Stimulated activated CD8-positive, alpha-beta memory T cell treated with anti-CD3 and anti-CD28 coated beads, Interleukin-2, amount 100 ng/mL, for 1 hour (primary cell): Measurements from ENCODE around the gene MORN5.

Experiments used
- DNase-seq, 2 donors: peaks; one replicate each; pipeline ENCODE4 v3.0.0-alpha.2; 2020; ENCODE audit warnings: low read depth in 2 of 2

Gene MORN5

DNA sequence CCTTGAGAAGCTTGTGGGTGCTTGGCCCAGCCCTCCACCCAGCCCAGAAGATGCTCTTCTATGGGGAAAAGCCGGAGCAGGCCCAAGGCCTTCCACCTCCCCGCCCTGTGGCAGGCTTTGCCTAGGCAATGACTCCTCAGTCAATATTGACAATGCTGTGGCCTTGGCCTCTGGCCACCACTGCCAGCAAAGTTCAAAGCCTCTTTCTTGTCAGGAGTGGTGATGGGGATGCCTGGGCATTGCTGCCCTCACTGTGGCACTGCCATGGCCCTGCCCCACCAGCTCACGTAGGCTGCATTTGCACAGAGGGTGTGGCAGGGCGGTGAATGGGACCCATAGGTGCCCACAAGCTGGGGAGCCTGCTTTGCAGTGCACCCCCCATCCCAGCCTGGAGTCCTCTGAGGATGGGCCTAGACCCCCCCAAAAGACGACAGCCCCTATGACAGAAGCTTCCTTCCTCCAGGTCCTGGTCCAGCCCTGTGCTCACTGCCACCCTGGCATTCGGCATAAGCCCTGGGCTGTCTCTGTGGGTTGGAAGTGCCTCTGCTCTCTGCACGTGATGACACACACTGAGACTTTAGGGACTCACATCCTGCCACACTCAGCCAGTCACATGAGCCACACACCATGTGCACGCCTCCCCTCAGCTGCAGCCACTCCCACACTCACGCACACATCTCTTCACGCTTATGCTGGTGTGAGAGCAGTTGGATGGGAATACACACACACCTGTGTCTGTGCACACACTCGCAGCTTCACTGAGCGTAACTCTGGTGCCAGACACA, 31.1 kb downstream of the MORN5 start:
- no peak for DNase-seq

DNA sequence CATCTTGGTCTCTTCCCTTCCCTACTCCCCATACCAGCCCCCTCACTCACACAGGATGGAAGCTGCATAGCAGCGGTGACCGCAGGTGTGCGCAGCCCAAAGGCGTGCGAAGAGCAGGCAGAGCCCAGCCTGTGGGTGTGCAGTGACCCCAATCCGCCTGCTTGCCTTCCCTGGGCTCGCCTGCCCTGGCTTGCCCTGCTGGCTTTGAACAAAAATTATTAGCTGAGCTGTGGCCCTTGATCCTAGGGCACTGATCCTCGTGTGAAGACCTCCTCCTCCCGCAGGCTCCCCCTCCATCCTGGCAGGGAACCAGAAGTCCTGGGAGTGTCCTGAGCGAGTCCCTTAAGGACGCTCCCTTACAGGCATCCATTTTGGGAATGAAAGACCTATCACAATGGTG, 31.9 kb downstream of the MORN5 start:
- DNase-seq: no peak

DNA sequence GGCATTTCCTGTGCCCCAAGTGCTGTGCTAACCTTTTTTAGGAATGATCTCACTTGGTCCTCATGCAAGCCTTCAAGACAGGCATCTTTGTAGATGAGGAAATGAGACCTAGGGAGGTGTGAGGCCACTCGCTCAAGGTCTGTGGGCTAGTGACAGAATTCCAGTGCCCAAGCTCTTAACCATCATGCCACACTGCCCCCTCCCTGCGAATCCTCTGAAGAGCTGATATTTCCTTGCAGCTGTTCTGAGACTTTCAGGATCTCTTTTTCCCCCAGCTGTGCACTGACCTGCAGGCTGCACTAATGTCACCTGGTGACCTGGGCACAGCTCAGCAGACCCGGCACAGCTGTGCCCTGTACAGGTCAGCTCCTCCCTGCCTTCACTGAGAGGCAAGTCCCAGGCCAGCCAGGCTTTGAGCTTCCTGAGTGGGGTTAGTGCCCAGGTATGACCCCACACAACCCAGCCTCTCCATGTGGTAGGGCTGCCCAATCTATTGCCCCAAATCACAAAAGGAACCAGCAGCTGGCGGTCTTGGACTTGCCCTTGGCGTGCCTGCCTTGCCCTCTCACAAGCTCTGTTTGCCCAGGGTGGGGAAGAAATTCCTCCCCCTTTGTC, 32.7 kb downstream of the MORN5 start:
- DNase-seq: no peak

DNA sequence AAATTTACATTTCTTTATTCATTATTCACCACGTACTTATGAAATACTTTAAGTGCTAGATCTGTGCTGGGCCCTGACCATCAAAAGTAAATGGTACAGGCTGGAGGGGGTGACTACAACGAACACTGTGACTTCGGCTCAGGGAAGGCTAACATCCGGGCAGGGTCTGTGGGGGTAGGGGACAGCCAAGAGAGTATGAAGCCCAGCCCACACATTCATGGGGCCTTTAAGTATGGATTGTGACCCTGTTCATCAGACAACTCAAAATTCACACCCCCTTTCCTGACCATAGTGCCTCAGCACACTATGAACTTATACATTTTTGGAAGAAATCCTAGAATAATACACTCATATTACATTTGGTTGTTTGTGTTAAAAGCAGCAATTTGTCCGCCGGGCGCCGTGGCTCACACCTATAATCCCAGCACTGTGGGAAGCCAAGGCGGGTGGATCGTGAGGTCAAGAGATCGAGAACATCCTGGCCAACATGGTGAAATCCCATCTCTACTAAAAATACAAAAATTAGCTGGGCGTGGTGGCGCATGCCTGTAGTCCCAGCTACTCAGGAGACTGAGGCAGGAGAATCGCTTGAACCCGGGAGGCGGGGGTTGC, 33.3 kb downstream of the MORN5 start:
- no peak for DNase-seq

DNA sequence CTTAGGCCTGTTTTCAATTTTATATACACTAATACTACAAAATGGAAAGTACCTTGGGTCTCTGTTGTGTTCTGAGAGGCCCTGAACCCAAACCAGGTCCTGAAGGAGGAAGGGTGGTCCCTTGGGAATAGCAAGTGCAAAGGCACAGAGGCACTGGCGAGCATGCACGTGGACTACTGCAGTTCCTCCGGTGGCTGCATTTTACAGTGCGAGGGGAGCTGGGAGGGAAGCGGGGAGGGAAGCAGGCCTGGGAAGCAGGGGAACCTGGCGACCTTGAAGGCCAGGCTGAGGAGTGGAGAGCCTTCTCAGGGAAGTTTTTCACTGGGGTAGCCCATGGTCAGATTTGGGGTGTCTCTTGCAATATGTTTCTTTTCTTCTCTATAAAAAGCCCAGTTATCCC, 33.9 kb downstream of the MORN5 start:
- DNase-seq: no peak

DNA sequence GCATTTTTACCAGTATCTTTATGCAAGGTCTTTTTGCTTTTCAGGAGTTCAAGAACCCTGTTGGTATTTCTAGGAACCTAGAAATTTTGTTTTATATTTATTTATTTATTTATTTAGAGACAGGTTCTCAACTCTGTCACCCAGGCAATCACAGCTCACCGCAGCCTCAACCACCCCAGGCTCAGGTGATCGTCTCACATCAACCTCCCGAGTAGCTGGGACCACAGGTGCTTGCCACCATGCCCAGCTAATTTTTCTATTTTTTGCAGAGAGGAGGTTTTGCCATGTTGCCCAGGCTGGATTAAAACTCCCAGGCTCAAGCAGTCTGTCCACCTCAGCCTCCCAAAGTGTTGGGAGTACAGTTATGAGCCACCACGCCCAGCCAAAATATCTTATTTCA, 36.2 kb downstream of the MORN5 start:
- DNase-seq: no peak

DNA sequence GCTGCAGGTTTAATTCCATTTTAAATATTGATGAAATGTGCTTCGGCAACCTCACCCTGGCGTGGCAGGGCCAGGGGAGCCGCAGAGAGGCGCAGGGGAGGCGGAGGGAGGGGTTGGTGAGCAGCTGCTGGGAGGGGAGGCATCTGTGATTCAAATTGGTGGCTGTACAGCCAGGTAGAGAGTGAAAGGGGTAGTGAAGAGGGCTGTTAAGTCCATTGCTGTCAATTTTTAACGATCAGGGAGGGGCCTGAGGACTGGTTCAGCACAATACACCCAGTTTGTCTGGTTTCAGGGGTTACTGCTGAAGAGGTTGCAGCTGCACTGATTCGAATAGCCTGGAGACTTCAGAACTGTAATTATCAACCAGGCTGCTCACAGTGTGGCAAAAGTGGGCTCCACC, 37.7 kb downstream of the MORN5 start:
- no peak for DNase-seq

DNA sequence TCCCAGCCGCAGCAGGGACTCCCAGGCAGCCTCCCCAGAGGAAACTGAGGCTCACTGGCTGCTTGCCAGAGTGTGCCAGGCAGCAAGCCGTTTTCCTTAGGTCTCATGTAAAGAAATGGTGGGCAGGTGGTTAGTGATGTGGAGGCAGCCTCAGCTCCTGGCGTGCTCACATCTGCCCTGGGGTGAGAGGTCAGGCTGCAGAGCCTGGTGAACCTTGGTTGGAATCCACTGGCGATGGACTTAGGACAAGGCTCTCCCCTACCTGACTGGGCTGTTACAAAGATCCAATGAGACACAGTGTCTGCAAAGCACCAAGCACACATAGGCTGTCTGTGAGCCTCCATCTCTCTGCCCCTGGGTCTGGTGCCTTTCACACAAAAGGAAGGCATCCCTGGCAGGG, 38.2 kb downstream of the MORN5 start:
- DNase-seq: no peak

DNA sequence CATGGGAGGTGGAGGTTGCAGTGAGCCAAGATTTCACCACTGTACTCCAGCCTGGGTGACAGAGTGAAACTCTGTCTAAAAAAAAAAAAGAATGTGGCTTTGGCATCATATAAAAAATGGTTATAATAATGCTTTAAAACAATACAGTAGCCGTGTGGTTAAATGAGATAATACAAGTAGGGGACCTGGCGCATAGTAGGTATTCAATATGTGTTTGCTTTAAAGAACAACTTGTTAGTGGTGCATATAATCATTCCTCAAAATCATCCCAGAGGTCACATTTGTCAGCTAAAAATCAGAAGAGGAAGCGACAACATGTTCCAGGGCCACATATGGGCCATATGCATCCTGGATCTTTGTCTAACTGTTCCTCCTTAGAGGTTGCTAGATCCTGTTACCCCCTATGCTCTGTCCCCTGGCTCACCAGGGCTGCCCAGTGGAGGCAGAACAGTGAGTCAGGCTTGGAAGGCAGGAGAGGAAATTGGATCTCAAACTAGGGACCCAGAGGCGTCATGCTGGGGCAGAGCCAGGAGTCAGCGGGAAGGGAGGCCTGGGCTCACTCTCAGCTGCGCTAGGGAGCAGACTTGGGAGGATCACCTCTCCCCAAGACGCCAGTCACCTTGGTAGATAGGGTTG, 41.4 kb downstream of the MORN5 start:
- no peak for DNase-seq

DNA sequence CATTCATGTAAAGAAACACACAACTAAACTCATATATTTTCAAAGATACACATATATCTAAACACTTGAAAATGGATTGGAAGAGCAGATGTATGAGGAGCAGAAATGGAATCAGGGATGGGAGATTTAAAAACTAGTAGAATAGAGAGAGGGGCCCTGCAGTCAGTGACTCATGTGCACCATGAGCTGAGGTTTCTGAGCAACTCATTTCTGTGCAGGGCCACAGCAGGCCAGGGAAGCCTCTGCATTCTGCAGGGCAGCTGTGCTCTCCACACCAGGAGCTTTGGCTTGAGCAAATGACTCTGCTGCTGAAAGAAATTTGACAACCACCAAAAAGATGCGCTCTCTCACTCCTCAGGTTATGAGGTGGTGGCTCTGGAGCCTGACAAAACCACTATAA, 41.9 kb downstream of the MORN5 start:
- DNase-seq: no peak

DNA sequence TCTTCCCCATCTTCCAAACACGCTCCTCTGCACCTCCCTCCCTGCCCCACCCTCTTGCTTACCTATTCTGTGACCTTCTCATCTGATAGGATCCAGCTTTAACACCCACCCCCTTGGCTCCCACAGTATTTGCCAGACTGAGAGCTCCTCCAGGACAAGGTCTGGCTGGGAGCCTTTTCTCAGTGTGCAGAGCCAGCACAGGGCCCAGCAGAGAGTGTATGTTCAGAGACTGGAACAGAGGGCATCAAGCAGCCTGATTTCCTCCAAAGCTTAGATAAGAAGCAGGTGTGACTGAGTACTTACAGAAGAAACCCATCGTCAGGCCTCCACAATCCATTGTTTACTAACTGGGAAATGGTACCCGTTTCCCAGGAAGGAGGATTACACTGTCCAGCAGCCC, 42.4 kb downstream of the MORN5 start:
- DNase-seq: no peak

DNA sequence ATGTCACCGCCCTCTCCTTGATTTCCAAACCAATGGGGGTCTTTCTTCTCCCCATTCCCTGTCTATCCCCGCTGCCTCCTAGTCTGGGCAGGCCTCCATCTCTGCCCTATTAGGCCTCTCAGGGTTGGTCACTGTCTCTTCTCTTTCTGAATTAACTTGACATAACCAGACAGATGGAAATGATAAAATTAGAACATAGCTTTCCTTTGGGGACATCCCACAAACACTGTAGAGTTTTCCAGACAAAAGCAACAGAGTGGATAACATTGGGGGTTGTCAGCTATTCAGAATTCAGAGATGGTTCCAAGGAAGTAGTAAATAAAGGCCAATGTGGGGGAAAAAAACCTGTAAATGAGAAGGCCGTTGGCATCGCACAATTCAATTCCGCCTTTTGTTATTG, 44.3 kb downstream of the MORN5 start:
- DNase-seq: no peak

DNA sequence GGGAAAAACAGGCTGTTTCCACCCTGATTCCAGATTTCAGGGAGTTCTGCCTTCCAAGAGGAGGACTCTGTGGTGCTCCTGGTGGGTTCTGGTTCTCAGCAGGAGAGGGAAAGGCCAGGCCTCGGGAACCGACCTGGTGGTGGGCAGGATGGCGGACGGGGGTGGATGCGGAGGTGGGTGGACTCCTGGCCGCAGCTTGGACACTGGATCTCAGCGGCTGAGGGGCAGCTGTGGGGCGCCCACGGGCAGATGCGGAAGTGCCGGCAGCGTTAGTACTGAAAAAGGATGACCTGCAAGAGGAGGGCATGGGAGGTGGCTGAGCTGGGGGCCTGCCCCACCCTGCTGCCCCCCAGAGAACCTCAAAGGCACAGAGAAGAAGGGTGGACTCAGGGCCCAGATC, 44.8 kb downstream of the MORN5 start:
- no peak for DNase-seq

DNA sequence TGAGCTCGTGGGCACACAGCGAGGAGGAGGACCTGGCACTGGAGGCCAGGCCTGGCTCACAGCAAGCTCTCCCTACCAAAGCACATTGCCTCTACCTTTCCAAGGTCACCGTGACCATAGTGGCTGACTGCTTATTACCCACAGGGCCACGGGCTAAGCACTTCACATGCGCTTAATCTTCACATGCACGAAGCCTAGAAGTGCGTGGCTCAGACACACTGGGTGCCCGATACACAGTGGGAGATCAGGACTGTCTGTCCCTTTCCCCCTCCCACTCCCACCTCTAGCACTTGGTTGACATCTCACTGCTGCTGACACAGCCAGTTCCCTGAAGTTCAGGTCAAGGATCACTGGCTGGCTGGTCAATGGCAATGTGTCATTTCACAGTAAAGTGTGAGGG, 45.5 kb downstream of the MORN5 start:
- no peak for DNase-seq

DNA sequence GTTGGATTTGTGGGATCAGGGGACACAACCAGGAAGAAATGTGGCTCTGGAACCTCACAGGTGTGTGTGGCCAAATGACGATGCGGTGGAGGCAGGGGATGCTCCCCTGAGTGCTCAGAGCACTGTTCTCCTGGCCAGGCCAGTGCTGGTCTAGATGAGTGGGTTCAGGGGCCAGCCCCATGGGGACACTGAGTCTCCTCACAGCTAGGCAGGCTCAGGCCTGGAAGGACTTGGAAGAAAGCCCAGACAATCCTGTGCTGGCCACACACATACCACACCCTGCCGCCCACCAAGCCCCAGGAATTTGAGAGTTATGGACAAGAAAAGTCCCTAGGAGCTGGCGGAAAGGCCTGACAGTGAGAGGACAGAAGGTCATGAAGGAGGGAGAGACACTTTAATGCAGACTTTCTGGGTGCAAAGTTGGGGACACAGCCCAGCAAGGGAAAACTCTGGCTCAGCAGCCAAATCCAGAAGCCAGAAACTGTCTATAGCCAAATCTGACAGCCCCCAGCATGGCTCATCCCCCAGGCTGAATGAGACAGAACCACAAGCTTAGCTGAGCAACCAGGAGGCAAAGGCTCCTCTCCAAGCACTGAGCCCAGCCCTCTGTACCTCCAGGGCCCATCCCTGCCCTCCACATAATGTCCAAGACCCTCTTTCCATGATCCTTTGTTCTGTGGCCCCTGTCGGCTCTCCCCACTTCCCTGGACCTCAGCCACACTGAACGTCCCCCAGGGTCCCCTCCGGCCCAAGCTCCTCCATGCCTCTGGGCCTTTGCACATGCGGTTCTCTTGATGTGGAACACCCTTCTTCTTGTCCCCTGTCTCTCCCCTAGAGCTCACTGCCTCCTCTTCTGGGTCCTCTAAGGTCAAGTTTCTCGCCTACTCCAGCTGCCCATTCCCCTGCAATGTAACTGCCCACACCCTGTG, 46.7 kb downstream of the MORN5 start:
- no peak for DNase-seq

DNA sequence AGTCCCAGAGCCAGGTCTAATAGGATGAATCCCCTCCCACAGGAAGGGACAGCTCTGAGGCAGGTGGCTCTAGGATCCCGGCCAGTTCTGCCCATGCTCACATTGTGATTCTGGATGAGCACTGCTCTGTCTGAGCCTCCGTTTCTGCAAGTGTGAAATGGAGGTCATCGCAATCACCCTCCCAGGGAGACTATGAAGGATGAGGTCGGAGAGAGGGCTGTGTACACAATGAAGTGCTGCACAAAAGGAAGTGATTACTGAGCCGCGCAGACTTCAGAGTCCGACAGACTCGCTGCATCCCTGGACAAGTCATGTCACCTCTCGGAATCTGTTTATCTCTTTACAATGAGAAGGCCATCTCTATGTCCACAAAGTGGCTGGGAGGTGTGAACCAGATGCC, 47.4 kb downstream of the MORN5 start:
- DNase-seq: no peak

DNA sequence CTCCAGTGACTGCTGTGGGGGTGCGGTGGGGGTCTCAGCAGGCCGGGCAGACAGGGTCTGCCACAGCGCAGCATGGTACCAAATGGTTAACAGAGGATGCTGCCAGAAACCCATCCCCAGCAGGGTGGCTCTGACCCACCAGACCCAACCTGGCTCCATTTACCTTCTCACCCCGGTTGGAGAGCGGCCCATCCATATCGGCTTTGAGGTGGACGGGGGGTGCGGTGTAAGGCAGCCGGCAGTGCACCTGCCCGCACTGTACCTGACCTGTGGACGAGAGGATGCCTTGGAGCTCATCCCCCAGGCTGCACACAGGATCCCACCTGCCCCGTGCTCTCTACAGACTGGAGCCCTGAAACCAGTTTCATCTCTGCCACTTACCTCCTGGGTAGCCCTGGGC, 49.7 kb downstream of the MORN5 start:
- DNase-seq: no peak

DNA sequence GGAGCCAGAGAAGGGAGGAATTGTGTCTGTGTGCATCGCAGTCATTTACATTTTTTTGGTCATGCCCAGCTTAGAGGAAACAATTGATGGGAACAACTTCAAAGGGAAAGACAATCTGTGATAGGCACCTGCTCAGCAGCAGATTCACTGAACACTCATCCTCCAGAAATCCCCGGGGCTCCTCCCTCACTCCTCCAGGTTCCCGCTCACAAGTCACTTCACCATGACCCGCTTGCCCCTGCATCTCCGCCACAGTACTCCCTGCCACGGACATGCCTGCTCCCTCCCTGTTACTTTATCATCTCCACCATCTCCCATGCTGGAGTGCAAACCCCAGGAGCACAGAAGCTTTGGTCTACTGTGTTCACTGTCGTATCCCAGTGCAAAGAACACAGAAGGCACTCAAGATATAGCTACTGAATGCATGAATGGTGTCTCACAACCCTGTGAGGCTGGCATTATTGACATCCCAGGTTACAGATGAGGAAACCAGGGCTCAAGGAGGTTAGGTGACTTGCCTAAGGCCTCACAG, 52.8 kb downstream of the MORN5 start:
- no peak for DNase-seq

DNA sequence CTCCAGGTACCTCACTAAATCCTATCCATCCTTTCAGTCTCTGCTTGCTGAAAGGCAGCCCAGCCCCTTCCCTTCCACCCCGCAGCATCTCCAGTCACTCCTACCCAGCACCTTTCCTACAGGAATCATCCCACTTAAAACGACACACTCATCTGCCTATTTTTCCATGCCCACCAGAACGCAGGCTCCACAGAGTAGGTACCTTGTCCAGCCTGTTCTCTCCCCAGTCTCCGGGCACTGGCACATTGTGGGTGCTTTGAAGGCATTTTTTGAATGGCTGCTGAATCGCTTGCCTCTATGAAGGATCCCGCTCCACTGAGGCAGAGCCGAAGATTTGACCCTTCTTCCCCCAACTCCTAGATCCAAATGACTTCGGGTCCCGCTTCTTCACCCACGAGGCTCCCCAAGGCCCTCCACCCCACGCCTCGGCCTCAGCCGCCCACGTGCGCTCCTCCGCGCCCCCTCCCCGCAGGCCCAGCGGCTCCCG, 53.4 kb downstream of the MORN5 start:
- no peak for DNase-seq

DNA sequence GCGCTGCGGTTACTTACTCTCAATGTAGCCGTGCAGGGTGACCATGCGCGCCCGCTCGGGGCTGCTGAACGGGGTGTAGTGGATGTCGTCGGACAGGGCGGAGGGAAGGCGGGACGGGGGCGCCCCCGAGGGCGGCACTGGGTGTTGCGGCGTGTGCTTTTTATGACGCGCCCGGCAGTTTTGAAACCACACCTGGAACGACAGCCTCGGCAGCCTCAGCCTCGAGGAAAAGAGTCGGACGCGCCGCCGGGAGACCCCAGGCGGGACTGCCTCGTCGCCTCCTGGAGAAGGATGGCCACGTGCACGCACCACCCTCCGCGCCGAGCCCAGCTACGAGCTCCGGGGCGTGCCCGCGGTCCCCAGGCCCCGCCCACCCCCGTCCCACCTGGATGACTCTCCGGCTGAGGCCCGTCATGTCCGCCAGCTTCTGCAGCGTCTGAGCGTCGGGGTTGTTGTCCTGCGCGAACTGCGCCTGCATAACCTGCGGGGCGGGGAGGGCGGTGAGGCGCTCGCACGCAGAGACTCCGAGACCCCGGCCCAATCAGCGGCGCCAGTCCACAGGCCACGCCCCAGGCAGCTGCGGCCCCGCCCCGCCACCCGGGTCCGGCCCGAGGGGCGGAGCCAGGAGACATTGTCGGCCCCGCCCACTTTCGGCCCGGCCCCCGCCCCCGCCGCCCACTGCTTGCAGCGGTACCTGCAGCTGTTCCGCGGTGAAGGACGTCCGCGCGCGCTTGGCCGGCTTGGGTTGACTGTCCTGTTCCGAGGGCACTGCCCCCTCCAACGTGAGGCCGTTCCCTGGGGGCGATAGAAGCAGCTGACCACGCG, 54.1 kb downstream of the MORN5 start:
- peak; percentile 12 to 19 for DNase-seq
